ENCODE measurements around the gene FUCA1.

Gene FUCA1

DNA sequence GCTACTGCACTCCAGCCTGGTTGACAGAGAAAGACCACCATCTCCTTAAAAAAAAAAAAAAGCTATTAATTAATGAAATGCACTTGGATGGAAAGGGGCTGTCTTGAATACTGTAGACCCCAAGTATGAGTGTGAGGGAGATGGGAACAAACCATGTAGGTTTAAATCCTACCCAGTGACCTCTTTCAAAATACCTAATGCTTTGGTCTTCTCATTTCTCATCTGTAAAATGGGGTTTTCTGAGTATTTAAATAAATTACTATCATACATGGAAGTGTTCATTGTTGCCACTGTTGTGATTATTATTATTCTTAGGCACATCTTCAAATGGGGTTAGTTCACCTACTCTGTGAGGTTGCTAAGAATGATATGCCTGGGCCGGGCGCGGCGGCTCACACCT lies 17.1 kb upstream of the FUCA1 start:
- TF ChIP-seq CEBPB (IDR thresholded peaks at IDR 0.05) = no peak
- TF ChIP-seq, protein P1, sequence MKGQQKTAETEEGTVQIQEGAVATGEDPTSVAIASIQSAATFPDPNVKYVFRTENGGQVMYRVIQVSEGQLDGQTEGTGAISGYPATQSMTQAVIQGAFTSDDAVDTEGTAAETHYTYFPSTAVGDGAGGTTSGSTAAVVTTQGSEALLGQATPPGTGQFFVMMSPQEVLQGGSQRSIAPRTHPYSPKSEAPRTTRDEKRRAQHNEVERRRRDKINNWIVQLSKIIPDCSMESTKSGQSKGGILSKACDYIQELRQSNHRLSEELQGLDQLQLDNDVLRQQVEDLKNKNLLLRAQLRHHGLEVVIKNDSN (IDR thresholded peaks at IDR 0.05) = no peak

DNA sequence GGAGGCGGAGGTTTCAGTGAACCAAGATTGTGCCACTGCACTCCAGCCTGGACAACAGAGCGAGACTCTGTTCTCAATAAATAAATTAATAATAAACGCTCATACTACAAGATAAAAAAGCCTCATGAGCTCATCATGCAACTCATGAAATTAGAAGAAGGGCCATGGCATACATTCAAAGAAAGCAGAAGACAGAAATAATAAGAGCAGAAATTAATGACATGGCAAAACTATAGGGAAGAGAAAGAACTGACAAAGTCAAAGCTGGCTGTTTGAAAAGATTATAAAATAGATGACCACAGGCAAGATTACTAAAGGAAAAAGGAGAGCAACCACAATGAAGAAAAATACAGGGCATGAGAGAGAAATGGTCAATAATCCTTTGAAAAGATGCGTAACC lies 14.7 kb upstream of the FUCA1 start:
- no peak for TF ChIP-seq TCF12 (IDR thresholded peaks at IDR 0.05; ENCODE audit: low read depth)
- no peak for TF ChIP-seq EP300 (IDR thresholded peaks at IDR 0.05; ENCODE audit: borderline replicate concordance)
- TF ChIP-seq, protein P2, sequence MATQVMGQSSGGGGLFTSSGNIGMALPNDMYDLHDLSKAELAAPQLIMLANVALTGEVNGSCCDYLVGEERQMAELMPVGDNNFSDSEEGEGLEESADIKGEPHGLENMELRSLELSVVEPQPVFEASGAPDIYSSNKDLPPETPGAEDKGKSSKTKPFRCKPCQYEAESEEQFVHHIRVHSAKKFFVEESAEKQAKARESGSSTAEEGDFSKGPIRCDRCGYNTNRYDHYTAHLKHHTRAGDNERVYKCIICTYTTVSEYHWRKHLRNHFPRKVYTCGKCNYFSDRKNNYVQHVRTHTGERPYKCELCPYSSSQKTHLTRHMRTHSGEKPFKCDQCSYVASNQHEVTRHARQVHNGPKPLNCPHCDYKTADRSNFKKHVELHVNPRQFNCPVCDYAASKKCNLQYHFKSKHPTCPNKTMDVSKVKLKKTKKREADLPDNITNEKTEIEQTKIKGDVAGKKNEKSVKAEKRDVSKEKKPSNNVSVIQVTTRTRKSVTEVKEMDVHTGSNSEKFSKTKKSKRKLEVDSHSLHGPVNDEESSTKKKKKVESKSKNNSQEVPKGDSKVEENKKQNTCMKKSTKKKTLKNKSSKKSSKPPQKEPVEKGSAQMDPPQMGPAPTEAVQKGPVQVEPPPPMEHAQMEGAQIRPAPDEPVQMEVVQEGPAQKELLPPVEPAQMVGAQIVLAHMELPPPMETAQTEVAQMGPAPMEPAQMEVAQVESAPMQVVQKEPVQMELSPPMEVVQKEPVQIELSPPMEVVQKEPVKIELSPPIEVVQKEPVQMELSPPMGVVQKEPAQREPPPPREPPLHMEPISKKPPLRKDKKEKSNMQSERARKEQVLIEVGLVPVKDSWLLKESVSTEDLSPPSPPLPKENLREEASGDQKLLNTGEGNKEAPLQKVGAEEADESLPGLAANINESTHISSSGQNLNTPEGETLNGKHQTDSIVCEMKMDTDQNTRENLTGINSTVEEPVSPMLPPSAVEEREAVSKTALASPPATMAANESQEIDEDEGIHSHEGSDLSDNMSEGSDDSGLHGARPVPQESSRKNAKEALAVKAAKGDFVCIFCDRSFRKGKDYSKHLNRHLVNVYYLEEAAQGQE (IDR thresholded peaks at IDR 0.05; ENCODE audit: low read depth) = no peak
- no peak for TF ChIP-seq FOXM1 (IDR thresholded peaks at IDR 0.05; ENCODE audit: borderline replicate concordance, low read depth)
- no peak for TF ChIP-seq ZBTB7A (IDR thresholded peaks at IDR 0.05; ENCODE audit: low read depth)
- no peak for TF ChIP-seq EGR1 (IDR thresholded peaks at IDR 0.05)

DNA sequence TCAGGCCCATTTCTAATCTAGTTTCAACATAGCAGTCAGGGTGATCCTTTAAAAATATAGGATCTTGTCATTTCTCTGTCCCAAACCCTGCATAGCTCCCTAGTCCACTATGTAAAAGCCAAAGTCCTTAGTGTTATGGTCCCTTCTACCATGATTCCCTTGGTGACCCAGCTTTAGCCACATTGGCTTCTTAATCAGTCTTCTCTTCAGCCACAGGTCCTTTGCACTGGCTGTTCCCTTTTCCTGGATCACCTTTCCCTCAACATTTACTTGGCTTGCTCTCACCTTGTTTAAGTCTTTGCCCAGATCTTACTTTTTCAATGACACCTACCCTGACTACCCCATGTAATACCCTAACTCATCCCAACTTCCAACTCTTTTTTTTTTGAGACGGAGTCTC lies 11.7 kb upstream of the FUCA1 start:
- no peak for TF ChIP-seq EGR1 (IDR thresholded peaks at IDR 0.05)

DNA sequence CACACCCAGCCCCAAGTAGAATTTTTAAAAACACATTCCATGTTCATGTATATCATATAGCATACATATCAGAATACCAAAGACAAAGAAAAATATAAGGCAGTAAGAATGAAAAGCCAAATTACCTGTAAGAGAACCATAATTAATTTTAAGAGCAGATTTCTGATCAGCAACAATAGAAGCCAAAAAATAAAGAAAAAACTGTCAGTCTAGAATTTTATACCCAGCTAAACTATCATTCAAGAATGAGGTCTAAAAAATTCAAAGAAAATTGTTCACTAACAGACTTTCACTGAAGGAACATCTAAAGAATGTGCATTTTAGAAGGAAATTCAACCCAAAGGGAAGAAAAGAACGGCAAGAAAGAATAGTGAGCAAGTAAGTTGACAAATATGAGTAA lies 10.6 kb upstream of the FUCA1 start:
- no peak for TF ChIP-seq EP300 (IDR thresholded peaks at IDR 0.05; ENCODE audit: borderline replicate concordance)

DNA sequence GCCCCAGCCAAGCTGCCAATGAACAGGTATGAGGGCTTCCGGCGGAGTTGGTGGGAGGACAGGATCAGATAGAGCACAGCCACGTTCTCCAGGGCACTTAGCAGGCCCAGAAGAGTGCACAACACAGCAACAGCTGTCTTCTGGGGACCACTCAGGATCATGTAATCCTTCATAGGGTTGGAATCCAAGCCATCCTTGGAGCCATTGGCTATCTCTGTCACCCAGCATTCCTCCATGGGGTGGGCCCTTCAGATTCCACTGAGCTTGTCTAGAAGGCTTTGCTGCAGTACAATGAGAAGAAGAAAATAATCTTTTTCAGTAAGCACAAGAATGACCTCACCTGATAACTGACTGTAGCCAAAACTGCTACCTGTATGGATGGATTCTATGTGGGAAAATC lies 7.3 kb upstream of the FUCA1 start:
- no peak for TF ChIP-seq EP300 (IDR thresholded peaks at IDR 0.05; ENCODE audit: borderline replicate concordance)

DNA sequence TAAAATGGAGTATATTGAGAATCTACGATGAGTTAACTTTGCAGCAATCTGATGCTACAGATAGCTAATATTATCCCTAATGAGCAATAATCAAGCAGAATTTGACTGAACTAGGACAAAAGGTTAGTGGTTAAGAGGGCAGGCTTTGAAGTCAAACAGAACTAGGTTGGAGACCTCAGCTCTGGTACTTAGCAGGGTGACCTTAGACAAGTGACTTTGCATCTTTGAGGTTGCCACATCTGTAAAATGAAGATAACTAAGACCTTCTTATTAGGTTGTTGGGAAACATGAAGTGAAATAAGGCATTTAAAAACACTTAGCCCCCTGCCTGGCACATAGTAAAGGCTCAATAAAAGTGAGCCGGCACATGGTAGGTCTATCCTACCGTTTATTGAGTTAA lies 4.3 kb upstream of the FUCA1 start:
- no peak for TF ChIP-seq RAD21 (IDR thresholded peaks at IDR 0.05; ENCODE audit: low read depth)
- TF ChIP-seq, protein P1 (IDR thresholded peaks at IDR 0.05) = no peak
- TF ChIP-seq TEAD4 (IDR thresholded peaks at IDR 0.05) = no peak
- TF ChIP-seq, protein P2 (IDR thresholded peaks at IDR 0.05; ENCODE audit: low read depth) = no peak
- no peak for TF ChIP-seq TCF12 (IDR thresholded peaks at IDR 0.05; ENCODE audit: low read depth)
- TF ChIP-seq ZBTB7A (IDR thresholded peaks at IDR 0.05; ENCODE audit: low read depth) = no peak
- TF ChIP-seq NFIC (IDR thresholded peaks at IDR 0.05) = no peak
- TF ChIP-seq FOXM1 (IDR thresholded peaks at IDR 0.05; ENCODE audit: borderline replicate concordance, low read depth) = no peak
- TF ChIP-seq CREB1 (IDR thresholded peaks at IDR 0.05; ENCODE audit: low read depth) = no peak
- TF ChIP-seq YY1 (IDR thresholded peaks at IDR 0.05; ENCODE audit: low read depth) = no peak
- no peak for TF ChIP-seq TAF1 (IDR thresholded peaks at IDR 0.05; ENCODE audit: low read depth)
- TF ChIP-seq, protein P3, sequence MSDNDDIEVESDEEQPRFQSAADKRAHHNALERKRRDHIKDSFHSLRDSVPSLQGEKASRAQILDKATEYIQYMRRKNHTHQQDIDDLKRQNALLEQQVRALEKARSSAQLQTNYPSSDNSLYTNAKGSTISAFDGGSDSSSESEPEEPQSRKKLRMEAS (IDR thresholded peaks at IDR 0.05) = no peak
- TF ChIP-seq EP300 (IDR thresholded peaks at IDR 0.05; ENCODE audit: borderline replicate concordance) = no peak
- no peak for TF ChIP-seq CEBPB (IDR thresholded peaks at IDR 0.05)
- TF ChIP-seq EGR1 (IDR thresholded peaks at IDR 0.05) = no peak

DNA sequence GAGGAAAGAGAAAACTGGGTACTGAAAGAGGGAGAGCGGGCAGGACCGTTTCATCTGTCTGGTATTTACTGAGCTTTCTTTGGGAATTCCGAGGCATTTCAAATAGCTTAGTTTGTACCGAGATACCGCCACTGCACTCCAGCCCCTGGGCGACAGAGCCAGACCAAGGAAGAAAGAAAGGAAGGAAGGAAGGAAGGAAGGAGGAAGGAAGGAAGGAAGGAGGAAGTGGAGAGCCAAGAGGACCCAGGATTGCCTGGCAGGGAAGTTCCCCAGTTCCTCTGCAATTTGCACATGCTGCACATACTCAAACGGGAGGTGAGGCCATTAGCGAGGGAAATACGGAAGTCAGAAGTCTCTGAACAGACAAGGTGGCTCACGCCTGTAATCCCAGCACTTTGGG lies 961 bp upstream of the FUCA1 start:
- TF ChIP-seq EP300 (IDR thresholded peaks at IDR 0.05; ENCODE audit: borderline replicate concordance) = no peak
- TF ChIP-seq YY1 (IDR thresholded peaks at IDR 0.05; ENCODE audit: low read depth) = no peak

DNA sequence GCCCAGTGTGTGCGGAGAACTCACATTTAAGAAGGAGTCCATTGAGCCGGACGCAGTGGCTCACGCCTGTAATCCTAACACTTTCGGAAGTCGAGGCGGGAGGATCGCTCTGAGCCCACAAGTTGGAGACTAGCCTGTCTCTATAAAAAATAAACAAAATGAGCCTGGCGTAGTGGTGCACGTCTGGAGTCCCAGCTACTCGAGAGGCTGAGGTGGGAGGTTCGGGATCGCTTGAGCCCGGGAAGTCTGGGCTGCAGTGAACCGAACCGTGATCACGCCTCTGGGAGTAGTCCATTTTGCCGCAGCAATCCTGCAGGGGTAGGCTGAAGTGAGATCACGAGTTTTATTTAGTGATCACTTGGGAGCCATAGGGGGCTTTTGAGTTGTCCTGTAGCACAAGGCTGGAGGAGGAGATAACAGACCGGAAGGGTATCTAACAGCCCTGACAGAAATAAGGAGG lies 497 bp upstream of the FUCA1 start:
- TF ChIP-seq YY1 (IDR thresholded peaks at IDR 0.05; ENCODE audit: low read depth) = no peak
- TF ChIP-seq NFIC (IDR thresholded peaks at IDR 0.05) = no peak
- no peak for TF ChIP-seq CREB1 (IDR thresholded peaks at IDR 0.05; ENCODE audit: low read depth)

DNA sequence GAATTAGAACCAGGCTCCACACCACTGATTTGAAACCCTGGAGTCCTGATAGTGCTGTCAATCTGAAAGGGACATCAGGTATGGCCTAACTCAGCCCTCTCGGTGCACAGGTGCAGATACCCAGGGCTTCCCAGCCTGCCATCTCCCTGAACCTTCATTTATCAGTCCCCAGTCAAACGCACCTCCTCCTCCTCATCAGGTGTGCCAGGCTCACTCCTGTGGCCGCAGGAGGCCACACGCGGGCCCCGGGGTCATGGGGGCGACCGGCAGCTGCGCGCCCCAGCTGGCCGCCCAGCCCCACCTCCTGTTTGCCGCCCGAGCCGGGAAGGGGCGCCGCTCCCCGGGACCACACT lies 572 bp downstream of the FUCA1 start:
- TF ChIP-seq, protein P2 (IDR thresholded peaks at IDR 0.05; ENCODE audit: low read depth) = no peak
- TF ChIP-seq TCF12 (IDR thresholded peaks at IDR 0.05; ENCODE audit: low read depth) (no peak), YY1 (IDR thresholded peaks at IDR 0.05; ENCODE audit: low read depth) (no peak), FOXM1 (IDR thresholded peaks at IDR 0.05; ENCODE audit: borderline replicate concordance, low read depth) (no peak), EP300 (IDR thresholded peaks at IDR 0.05; ENCODE audit: borderline replicate concordance) (no peak), EGR1 (IDR thresholded peaks at IDR 0.05) (no peak), CEBPB (IDR thresholded peaks at IDR 0.05) (no peak), TAF1 (IDR thresholded peaks at IDR 0.05; ENCODE audit: low read depth) (no peak), ZBTB7A (IDR thresholded peaks at IDR 0.05; ENCODE audit: low read depth) (no peak; the same call in 1 of the 2 replicates), TEAD4 (IDR thresholded peaks at IDR 0.05) (no peak), CREB1 (IDR thresholded peaks at IDR 0.05; ENCODE audit: low read depth) (no peak)
- TF ChIP-seq, protein P3 (IDR thresholded peaks at IDR 0.05) = no peak
